Right atrium auricular region (tissue), 2 donors: ENCODE results near the gene ACHE. TPM values are rescaled to one million over a fixed set of nuclear protein-coding genes. Genes with fewer than 3 reads are reported as not detected.

Source experiments
- DNase-seq: peaks from one replicate; pipeline ENCODE4 v3.0.0-alpha.2; 2019; ENCODE audit warnings: low spot score
- H3K27ac ChIP-seq, 2 donors: fragments of 200-600 bp; sonication (generic); 1 replicate in 1 of 2; 2 replicates in 1 of 2; pipeline ENCODE4 v1.5.1; 2016 to 2019
- H3K27me3 ChIP-seq, 2 donors: fragments of 200-600 bp; sonication (generic); one replicate each; pipeline versions ENCODE4 v1.5.1 to v1.6.0; 2017 to 2019
- H3K36me3 ChIP-seq: fragments of 200-600 bp; sonication (generic); one replicate; pipeline ENCODE4 v1.5.1; 2016
- H3K4me1 ChIP-seq, 2 donors: fragments of 200-600 bp; sonication (generic); one replicate each; pipeline versions ENCODE4 v1.5.1 to v1.6.0; 2017 to 2019
- H3K4me3 ChIP-seq, 2 donors: fragments of 200-600 bp; sonication (generic); 1 replicate in 1 of 2; 2 replicates in 1 of 2; pipeline ENCODE4 v1.5.1; 2017 to 2019; ENCODE audit warnings: mild to moderate bottlenecking in 1 of 2, moderate library complexity in 1 of 2
- H3K9me3 ChIP-seq, 2 donors: fragments of 200-600 bp; sonication (generic); one replicate each; pipeline ENCODE4 v1.5.1; 2019
- CTCF ChIP-seq, 2 donors: fragments of 200-600 bp; sonication (generic); IDR thresholded peaks; one replicate each; pipeline ENCODE4 v1.5.1; 2019; ENCODE audit warnings: antibody characterized with exemption in 2 of 2
- total RNA-seq, 2 donors: library from RNA; depleted of rRNA; stranded (reverse); fragments of >200 nt; gene quantifications; one replicate each; pipeline ENCODE4 v1.1.0, GENCODE V29; 2016

The ACHE gene
- total RNA-seq, 2 donors from 2014 or later = 5.4 to 33.0 TPM

- DNase-seq = no peak
- no peak for TF ChIP-seq CTCF (IDR thresholded peaks at IDR 0.05)
Measured at GRCh38 chr7:100882201-100882600, 13.5 kb downstream of the ACHE start.

GRCh38 chr7:100881136-100881535 lies 14.6 kb downstream of the ACHE start:
- Histone ChIP-seq H3K27ac (no peak overlapping the region), H3K4me3 (no peak overlapping the region), H3K27me3 (no peaks in the 10 kb centered on the region), H3K4me1 (peaks cover 0 to 42% of the 10 kb centered on the region in 2 donors), H3K36me3 (peaks cover 64% of the 10 kb centered on the region), H3K9me3 (no peaks in the 10 kb centered on the region)
- no peak for TF ChIP-seq CTCF (IDR thresholded peaks at IDR 0.05)
- DNase-seq = no peak

More at GRCh38 chr7:100882201-100882600, 13.5 kb downstream of the ACHE start:
- Histone ChIP-seq H3K27ac (no peak overlapping the region), H3K27me3 (no peaks in the 10 kb centered on the region), H3K36me3 (peaks cover 74% of the 10 kb centered on the region), H3K4me3 (no peak overlapping the region), H3K4me1 (peaks cover 0 to 33% of the 10 kb centered on the region in 2 donors), H3K9me3 (no peaks in the 10 kb centered on the region)

GRCh38 chr7:100880645-100881044 lies 15.0 kb downstream of the ACHE start:
- peaks cover 0 to 47% of the 10 kb centered on the region in 2 donors for H3K4me1 ChIP-seq
- H3K36me3 ChIP-seq = peaks cover 59% of the 10 kb centered on the region
- TF ChIP-seq CTCF (IDR thresholded peaks at IDR 0.05) = no peak
- peak overlapping the region; percentile 25 to 70 for H3K27ac ChIP-seq
- no peaks in the 10 kb centered on the region for H3K27me3 ChIP-seq
- H3K4me3 ChIP-seq = no peak overlapping the region
- H3K9me3 ChIP-seq = no peaks in the 10 kb centered on the region
- DNase-seq = no peak

GRCh38 chr7:100879685-100880261 lies 15.9 kb downstream of the ACHE start:
- Histone ChIP-seq H3K9me3 (no peaks in the 10 kb centered on the region), H3K27ac (peak overlapping the region; percentile 45 to 70), H3K27me3 (no peaks in the 10 kb centered on the region), H3K4me1 (peaks cover 0 to 49% of the 10 kb centered on the region in 2 donors), H3K36me3 (peaks cover 50% of the 10 kb centered on the region), H3K4me3 (no peak overlapping the region)
- TF ChIP-seq CTCF (IDR thresholded peaks at IDR 0.05) = no peak
- no peak for DNase-seq

- no peak for TF ChIP-seq CTCF (IDR thresholded peaks at IDR 0.05)
Measured at GRCh38 chr7:100878685-100879084, 17.0 kb downstream of the ACHE start.

GRCh38 chr7:100878013-100878412 lies 17.7 kb downstream of the ACHE start:
- Histone ChIP-seq H3K27me3 (no peaks in the 10 kb centered on the region), H3K4me1 (peaks cover 0 to 58% of the 10 kb centered on the region in 2 donors), H3K4me3 (no peak overlapping the region), H3K36me3 (peaks cover 42% of the 10 kb centered on the region), H3K9me3 (no peaks in the 10 kb centered on the region), H3K27ac (no peak overlapping the region)
- TF ChIP-seq CTCF (IDR thresholded peaks at IDR 0.05) = no peak
- DNase-seq = no peak

More at GRCh38 chr7:100878685-100879084, 17.0 kb downstream of the ACHE start:
- Histone ChIP-seq H3K9me3 (no peaks in the 10 kb centered on the region), H3K4me1 (peaks cover 0 to 58% of the 10 kb centered on the region in 2 donors), H3K4me3 (no peak overlapping the region), H3K27me3 (no peaks in the 10 kb centered on the region), H3K27ac (peak overlapping the region; percentile 45 to 70), H3K36me3 (peaks cover 42% of the 10 kb centered on the region)
- no peak for DNase-seq
